GM12801 (cell line): Measurements from ENCODE around the gene FZD7.

ENCODE experiments used
- TF ChIP-seq, protein P1 (sequence below): IDR thresholded peaks from one replicate; pipeline ENCODE4 v1.5.1; 2011; ENCODE audit warnings: control low read depth; ENCODE audit not compliant: insufficient read length; ENCODE audit errors: extremely low read depth

Gene FZD7

DNA sequence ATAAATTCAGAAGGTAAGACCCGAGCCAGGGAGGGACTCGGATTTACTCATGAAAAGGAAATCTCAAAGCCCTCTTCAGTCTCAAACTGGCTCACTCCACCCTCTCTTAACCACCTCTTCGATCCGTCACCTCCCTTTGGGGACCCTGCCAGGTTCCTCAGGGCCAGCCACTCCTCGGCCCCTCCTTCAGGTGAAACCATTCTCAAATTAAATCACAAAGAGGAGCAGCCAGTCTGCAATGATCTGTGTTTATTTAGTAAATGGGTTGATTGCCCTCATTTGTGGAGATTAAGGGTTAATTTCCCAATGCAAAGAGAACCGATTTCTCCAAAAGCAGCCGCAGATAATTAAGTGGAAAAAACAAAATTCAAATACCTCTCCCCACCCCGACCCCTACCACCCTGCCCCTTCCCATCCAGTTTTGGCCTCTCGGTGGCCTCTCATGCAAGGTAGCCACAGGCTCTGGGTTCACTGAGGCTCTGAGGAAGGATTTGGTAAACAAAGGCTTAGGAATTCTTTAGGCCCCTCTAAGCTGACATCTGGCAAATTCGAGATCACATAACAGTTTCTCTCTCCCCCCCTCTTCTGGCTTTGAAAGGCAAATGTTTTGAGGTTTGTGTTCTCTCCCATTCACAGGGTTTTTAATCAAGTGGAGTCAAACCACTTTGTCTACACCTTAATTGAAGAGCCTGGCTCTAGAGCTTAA is 10.3 kb upstream of the FZD7 start:
- TF ChIP-seq, protein P1, sequence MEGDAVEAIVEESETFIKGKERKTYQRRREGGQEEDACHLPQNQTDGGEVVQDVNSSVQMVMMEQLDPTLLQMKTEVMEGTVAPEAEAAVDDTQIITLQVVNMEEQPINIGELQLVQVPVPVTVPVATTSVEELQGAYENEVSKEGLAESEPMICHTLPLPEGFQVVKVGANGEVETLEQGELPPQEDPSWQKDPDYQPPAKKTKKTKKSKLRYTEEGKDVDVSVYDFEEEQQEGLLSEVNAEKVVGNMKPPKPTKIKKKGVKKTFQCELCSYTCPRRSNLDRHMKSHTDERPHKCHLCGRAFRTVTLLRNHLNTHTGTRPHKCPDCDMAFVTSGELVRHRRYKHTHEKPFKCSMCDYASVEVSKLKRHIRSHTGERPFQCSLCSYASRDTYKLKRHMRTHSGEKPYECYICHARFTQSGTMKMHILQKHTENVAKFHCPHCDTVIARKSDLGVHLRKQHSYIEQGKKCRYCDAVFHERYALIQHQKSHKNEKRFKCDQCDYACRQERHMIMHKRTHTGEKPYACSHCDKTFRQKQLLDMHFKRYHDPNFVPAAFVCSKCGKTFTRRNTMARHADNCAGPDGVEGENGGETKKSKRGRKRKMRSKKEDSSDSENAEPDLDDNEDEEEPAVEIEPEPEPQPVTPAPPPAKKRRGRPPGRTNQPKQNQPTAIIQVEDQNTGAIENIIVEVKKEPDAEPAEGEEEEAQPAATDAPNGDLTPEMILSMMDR: no peak

DNA sequence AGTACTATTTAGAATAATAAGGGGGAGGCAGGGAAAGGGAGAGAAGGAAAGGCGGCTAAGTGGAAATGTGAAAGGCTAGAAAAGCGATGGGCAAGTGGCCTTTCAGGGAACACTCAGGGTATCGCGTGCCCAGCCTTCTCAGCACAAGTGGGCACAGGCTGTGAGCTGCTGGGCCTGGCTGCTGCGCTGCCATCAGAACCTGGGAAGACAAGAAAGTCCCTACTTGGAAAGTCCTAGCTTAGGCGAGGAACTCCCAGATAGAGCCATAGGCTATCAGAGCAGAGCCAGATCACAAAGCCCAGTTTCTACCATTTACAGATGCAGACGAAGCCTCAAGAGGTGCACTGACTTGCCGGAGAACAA is 9.8 kb upstream of the FZD7 start:
- TF ChIP-seq, protein P1: no peak

DNA sequence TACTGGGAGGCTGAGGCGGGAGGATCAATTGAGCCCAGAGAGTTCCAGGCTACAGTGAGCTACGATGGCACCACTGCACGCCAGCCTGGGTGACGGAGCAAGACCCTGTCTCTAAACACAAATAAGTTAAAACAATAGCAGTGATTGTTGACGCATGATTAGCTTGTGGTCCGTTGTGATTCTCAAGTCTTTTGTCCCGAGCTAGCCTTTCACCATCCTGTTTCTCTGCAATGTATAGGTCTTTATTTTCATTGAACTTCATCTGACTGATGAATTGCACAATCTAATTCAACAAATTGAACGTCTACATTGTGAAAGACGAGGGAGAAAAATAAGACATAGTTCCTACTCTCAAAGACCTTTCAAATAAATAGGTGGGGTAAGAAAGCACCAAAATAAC is 8.8 kb upstream of the FZD7 start:
- TF ChIP-seq, protein P1: no peak

DNA sequence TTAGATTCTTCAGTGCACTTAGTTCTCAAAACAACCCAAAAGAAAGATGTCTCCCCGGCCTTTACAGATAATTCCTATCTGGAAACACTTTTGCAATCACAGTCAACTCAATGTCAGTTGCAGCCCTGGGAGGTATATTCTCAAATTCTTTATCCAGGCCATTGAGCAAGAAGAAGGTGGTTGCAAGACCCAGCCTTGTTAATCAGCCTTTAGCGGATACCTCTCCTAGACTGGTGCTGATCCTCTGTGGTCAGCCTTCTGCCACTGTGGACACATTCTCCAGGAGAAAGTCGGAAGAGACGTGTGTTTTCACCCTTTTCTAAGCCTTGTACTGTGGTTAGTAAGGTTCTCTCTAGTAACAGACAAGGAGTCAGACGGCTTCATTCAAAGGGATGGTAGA is 7.8 kb upstream of the FZD7 start:
- TF ChIP-seq, protein P1: no peak

DNA sequence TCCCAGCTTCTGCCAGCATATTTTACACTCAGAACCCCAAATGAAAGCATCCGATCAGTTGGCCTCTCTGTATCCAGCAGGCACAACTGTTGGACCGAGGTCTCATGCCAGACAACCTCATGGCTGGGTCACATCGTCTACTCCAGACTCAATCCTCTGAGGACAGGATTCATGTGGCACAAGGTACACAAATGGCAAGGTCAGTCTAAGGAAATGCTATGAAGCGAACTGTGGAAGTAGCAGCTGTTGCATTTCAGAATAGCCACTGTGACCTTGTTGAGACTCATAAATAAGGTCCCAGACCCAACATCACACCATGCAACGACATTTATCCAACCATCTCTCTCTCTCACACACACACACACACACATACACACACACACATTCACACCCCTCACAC is 7.1 kb upstream of the FZD7 start:
- TF ChIP-seq, protein P1: no peak

DNA sequence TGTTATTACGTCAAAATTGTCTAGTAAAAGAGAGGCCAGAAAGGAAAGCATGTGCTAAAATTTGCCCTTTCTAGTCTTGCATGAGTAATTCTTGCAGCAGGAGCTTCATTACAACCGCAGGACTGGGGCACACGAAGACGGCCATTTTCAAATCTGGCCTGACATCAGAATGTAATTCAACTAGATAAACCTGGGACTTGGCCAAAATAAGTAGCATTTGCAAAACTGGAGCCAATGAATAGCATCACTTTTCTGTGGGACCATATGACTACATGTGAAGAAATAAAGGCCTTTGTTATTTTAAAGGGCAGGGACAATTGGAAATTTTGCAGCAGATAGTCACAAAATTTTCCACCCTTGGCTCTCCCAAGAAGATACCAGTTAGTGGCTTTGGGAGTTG is 3.0 kb upstream of the FZD7 start:
- TF ChIP-seq, protein P1: no peak

DNA sequence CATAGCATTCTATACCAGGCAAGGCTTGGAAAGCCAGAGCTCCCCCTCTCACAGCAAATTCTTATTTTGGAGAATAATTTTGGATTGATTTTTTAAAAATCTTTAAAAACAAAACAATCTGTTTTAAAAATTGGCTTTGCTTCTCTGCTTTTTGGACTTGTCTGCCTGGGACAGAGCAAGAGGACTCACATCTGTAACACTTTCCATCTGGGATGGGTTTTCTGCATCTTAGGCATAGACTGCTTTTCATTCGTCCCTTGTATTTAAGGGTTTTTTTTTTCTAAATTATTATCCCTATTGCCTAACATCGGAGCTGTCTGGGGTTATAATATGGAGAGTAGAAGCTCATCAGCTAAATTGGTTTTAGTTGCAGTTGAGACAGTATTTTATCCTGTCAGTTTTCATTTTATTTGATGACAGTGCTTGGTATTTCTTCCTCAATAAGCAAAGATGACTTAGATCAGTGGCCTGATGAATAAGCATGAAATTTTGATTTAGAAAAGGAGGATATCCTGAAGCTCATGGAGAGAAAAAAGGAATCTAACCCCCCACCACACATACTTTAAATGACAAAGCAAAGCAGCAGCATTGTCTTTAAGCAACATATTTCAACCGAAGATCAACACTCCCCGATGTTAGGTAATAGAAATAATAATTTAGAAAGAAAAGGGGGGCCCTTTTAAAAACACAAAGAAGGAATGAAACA is 2.3 kb upstream of the FZD7 start:
- TF ChIP-seq, protein P1: no peak
